ENCODE results near the gene FZD1. TPM values are rescaled to one million over a fixed set of nuclear protein-coding genes. Genes with fewer than 3 reads are reported as not detected.

The FZD1 gene
- total and polyA plus RNA-seq, 10 of the 15 experiments (the other 5 are each of a cell fraction or from before 2014, with no cell fraction given) = 0.07 to 0.56 (median 0.18) TPM

DNA sequence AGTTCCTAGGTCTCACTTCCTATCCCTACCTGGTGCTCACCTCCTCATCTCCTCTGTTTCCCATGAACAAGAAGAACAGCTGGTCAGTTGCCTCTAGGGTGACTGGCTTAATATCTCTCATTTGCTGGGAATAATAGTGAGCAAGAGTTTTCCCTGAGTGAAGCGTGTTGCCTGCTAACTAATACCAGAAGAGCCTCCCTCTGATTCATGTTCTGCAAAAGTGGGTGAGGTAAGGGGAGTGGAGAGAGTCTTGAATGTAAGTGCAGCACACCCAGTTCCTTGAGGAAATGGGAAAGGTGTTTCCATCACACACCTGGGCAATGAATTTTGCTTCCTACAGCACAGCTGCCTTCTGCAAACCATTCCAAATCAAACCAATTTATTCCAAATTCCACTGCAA is 29.6 kb downstream of the FZD1 start:
- TF ChIP-seq SMC3 (IDR thresholded peaks at IDR 0.05; ENCODE audit: borderline replicate concordance, low read length) (no peak), BRCA1 (IDR thresholded peaks at IDR 0.05; ENCODE audit: low read depth, low read length) (no peak)
- TF ChIP-seq, protein P1, sequence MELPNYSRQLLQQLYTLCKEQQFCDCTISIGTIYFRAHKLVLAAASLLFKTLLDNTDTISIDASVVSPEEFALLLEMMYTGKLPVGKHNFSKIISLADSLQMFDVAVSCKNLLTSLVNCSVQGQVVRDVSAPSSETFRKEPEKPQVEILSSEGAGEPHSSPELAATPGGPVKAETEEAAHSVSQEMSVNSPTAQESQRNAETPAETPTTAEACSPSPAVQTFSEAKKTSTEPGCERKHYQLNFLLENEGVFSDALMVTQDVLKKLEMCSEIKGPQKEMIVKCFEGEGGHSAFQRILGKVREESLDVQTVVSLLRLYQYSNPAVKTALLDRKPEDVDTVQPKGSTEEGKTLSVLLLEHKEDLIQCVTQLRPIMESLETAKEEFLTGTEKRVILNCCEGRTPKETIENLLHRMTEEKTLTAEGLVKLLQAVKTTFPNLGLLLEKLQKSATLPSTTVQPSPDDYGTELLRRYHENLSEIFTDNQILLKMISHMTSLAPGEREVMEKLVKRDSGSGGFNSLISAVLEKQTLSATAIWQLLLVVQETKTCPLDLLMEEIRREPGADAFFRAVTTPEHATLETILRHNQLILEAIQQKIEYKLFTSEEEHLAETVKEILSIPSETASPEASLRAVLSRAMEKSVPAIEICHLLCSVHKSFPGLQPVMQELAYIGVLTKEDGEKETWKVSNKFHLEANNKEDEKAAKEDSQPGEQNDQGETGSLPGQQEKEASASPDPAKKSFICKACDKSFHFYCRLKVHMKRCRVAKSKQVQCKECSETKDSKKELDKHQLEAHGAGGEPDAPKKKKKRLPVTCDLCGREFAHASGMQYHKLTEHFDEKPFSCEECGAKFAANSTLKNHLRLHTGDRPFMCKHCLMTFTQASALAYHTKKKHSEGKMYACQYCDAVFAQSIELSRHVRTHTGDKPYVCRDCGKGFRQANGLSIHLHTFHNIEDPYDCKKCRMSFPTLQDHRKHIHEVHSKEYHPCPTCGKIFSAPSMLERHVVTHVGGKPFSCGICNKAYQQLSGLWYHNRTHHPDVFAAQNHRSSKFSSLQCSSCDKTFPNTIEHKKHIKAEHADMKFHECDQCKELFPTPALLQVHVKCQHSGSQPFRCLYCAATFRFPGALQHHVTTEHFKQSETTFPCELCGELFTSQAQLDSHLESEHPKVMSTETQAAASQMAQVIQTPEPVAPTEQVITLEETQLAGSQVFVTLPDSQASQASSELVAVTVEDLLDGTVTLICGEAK (IDR thresholded peaks at IDR 0.05; ENCODE audit: borderline replicate concordance) = no peak
- TF ChIP-seq, protein P2, sequence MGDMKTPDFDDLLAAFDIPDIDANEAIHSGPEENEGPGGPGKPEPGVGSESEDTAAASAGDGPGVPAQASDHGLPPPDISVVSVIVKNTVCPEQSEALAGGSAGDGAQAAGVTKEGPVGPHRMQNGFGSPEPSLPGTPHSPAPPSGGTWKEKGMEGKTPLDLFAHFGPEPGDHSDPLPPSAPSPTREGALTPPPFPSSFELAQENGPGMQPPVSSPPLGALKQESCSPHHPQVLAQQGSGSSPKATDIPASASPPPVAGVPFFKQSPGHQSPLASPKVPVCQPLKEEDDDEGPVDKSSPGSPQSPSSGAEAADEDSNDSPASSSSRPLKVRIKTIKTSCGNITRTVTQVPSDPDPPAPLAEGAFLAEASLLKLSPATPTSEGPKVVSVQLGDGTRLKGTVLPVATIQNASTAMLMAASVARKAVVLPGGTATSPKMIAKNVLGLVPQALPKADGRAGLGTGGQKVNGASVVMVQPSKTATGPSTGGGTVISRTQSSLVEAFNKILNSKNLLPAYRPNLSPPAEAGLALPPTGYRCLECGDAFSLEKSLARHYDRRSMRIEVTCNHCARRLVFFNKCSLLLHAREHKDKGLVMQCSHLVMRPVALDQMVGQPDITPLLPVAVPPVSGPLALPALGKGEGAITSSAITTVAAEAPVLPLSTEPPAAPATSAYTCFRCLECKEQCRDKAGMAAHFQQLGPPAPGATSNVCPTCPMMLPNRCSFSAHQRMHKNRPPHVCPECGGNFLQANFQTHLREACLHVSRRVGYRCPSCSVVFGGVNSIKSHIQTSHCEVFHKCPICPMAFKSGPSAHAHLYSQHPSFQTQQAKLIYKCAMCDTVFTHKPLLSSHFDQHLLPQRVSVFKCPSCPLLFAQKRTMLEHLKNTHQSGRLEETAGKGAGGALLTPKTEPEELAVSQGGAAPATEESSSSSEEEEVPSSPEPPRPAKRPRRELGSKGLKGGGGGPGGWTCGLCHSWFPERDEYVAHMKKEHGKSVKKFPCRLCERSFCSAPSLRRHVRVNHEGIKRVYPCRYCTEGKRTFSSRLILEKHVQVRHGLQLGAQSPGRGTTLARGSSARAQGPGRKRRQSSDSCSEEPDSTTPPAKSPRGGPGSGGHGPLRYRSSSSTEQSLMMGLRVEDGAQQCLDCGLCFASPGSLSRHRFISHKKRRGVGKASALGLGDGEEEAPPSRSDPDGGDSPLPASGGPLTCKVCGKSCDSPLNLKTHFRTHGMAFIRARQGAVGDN (IDR thresholded peaks at IDR 0.05) = no peak
- POLR2A ChIA-PET = no interaction called here
- WGBS (ENCODE audit: insufficient coverage, insufficient replicate concordance, low lambda C conversion rate, missing lambda C conversion rate) = 0% methylated on average over 1 of the region's 1 CpG
- Histone ChIP-seq H3K79me2 (ENCODE audit: control insufficient read depth, insufficient read depth, low read length) (no peaks in the 10 kb centered on the region), H3K4me1 (ENCODE audit: control insufficient read depth, insufficient read depth, low read length) (no peaks in the 10 kb centered on the region), H3K9ac (ENCODE audit: control insufficient read depth, insufficient read depth, low read length) (no peak overlapping the region), H3K9me3 (replicated peaks; ENCODE audit: control insufficient read depth, insufficient read depth, low read length) (no peaks in the 10 kb centered on the region), H3K36me3 (ENCODE audit: control insufficient read depth in 2 of 2, insufficient read depth in 2 of 2, low read length in 1 of 2) (no peaks in the 10 kb centered on the region), H3K4me2 (ENCODE audit: control insufficient read depth, insufficient read depth) (no peak overlapping the region), H4K20me1 (ENCODE audit: control insufficient read depth, insufficient read depth) (no peaks in the 10 kb centered on the region), H3K27ac (ENCODE audit: control insufficient read depth, insufficient read depth) (no peak overlapping the region), H3K27me3 (replicated peaks in 1 of 2; ENCODE audit: control insufficient read depth in 2 of 2, insufficient read depth in 2 of 2, low read length in 1 of 2) (no peaks in the 10 kb centered on the region), H3K4me3 (no peak overlapping the region), H2AFZ (ENCODE audit: control insufficient read depth, low read depth, low read length) (no peak overlapping the region)
- no peak for ATAC-seq
- RAD21 ChIA-PET (ENCODE audit: unreplicated experiment) = no interaction called here
- in situ Hi-C loops (cut with MboI) (no loop called here), intact Hi-C loops (cut with micrococcal nuclease; ENCODE audit: unreplicated experiment) (no loop called here)
- FAIRE-seq = no peak
- no TSS peak for BruUV-seq (replicated peaks)
- no peak for DNase-seq (ENCODE audit: low read depth, low spot score)
- SMC1A ChIA-PET (ENCODE audit: uncharacterized antibody, unreplicated experiment) = no interaction called here
- CTCF ChIA-PET = no interaction called here
